ENCODE results near the gene AURKB. TPM values are rescaled to one million over a fixed set of nuclear protein-coding genes. Genes with fewer than 3 reads are reported as not detected.

Gene AURKB
- total RNA-seq, 4 donors from 2014 or later, result 2.3 TPM; not detected in 3

GRCh38 chr17:8223356-8224126, 13.2 kb upstream of the AURKB start:
- intact Hi-C loops (cut with DNase I; ENCODE audit: low total_unique reads), result loop anchor here (2.0 to 5.0 kb wide), 3 partner anchors 61 to 214 kb away; partner anchors contain the start of genes NDEL1, RANGRF and VAMP2

DNA sequence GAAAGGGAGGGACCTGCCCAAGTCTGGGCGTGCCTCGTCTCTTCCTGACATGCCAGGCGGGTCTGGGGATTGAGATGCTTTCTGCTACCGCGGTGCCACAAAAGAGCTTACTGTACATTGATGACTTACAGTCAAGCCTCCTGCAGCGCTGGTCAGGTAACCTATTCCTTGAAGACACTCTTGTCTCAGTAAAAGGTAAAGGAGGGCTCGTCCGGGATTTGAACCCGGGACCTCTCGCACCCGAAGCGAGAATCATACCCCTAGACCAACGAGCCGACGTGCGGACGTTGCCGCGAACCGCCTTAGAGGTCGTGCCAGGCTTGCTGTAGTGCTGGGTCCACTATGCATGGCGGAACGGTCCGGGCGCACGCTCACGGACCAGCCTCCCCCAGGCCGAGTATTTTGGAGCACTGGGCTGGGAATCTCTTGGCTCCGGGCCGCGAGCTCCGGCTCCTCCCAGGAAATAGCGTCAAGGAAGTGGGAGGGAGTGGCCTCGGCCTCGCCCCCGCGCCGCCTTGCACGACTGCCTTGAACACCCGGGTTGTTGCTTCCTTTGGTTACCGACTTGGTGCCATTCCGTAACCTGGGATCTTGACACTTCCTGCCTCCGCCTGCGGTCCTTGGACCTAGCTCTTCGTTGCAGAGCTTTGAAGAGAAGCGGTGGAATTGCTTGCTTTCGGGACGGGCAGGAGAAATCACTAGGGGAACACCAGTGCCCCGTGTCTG, 12.4 kb upstream of the AURKB start:
- no peaks in the 10 kb centered on the region for H3K27me3 ChIP-seq
- peak overlapping the region; percentile 89 to 99 (median 94) for H3K27ac ChIP-seq
- TF ChIP-seq, protein P1, sequence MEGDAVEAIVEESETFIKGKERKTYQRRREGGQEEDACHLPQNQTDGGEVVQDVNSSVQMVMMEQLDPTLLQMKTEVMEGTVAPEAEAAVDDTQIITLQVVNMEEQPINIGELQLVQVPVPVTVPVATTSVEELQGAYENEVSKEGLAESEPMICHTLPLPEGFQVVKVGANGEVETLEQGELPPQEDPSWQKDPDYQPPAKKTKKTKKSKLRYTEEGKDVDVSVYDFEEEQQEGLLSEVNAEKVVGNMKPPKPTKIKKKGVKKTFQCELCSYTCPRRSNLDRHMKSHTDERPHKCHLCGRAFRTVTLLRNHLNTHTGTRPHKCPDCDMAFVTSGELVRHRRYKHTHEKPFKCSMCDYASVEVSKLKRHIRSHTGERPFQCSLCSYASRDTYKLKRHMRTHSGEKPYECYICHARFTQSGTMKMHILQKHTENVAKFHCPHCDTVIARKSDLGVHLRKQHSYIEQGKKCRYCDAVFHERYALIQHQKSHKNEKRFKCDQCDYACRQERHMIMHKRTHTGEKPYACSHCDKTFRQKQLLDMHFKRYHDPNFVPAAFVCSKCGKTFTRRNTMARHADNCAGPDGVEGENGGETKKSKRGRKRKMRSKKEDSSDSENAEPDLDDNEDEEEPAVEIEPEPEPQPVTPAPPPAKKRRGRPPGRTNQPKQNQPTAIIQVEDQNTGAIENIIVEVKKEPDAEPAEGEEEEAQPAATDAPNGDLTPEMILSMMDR (IDR thresholded peaks at IDR 0.05 in 4 of 5, conservative IDR thresholded peaks at IDR 0.05 in 1 of 5), result no peak
- TF ChIP-seq POLR2A (IDR thresholded peaks at IDR 0.05), result peak; percentile 63 to 65
- intact Hi-C loops (cut with DNase I; ENCODE audit: low total_unique reads), result loop anchor here (1.0 to 5.0 kb wide), 6 partner anchors 26 to 215 kb away; partner anchors contain the start of genes CTC1, NDEL1, RANGRF and VAMP2
- ATAC-seq (peak; percentile 51 to 55), DNase-seq (peak; percentile 88 to 95)
- H3K4me3 ChIP-seq, result peak overlapping the region; percentile 64 to 91 (median 67)
- H3K36me3 ChIP-seq, result peaks cover 0 to 3% of the 10 kb centered on the region in 2 donors
- no peaks in the 10 kb centered on the region for H3K9me3 ChIP-seq
- H3K4me1 ChIP-seq, result peaks cover 11 to 13% of the 10 kb centered on the region in 2 donors
- in situ Hi-C loops (cut with MboI; ENCODE audit: low sequenced_read_pairs in 4 of 4), result loop anchor here in 2 of 4 donors (5.0 to 10.0 kb wide), 2 partner anchors 35 to 72 kb away; partner anchors contain the start of gene SLC25A35 (in 1 of the 2)

More at GRCh38 chr17:8223356-8224126, 13.2 kb upstream of the AURKB start:
- TF ChIP-seq POLR2A (IDR thresholded peaks at IDR 0.05), result no peak
- TF ChIP-seq, protein P1 (IDR thresholded peaks at IDR 0.05 in 4 of 5, conservative IDR thresholded peaks at IDR 0.05 in 1 of 5), result no peak
- in situ Hi-C loops (cut with MboI; ENCODE audit: low sequenced_read_pairs in 4 of 4), result loop anchor here in 2 of 4 donors (5.0 to 10.0 kb wide), 2 partner anchors 36 to 71 kb away; partner anchors contain the start of gene SLC25A35 (in 1 of the 2)
- Histone ChIP-seq H3K36me3 (peaks cover 0 to 10% of the 10 kb centered on the region in 2 donors), H3K27ac (peak overlapping the region; percentile 89 to 99 (median 94)), H3K27me3 (no peaks in the 10 kb centered on the region), H3K4me3 (peak overlapping the region; percentile 64 to 91 (median 67)), H3K4me1 (peaks cover 11 to 13% of the 10 kb centered on the region in 2 donors), H3K9me3 (no peaks in the 10 kb centered on the region)
- peak; percentile 54 to 77 for DNase-seq
- peak; percentile 26 to 30 for ATAC-seq

DNA sequence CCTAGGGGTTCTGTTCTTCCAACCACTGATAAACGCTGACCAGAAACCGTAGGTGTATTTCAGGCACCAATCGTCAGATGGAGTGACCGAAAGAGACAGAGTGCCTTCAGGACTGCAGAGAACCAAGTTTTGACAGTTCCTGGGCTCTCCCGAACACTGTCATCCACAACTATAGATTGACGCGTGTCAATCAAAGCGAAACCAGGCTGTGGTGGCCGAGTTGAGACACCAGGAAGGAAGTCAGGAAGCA, 11.9 kb upstream of the AURKB start:
- in situ Hi-C loops (cut with MboI; ENCODE audit: low sequenced_read_pairs in 4 of 4) (loop anchor here in 2 of 4 donors (5.0 to 10.0 kb wide), 2 partner anchors 35 to 72 kb away; partner anchors contain the start of gene SLC25A35 (in 1 of the 2)), intact Hi-C loops (cut with DNase I; ENCODE audit: low total_unique reads) (loop anchor here (1.0 to 5.0 kb wide), 6 partner anchors 26 to 215 kb away; partner anchors contain the start of genes CTC1, NDEL1, RANGRF and VAMP2)
- Histone ChIP-seq H3K9me3 (no peaks in the 10 kb centered on the region), H3K27ac (peak overlapping the region; percentile 89 to 99 (median 94)), H3K36me3 (no peaks in the 10 kb centered on the region), H3K4me3 (peak overlapping the region; percentile 64 to 91 (median 67)), H3K4me1 (peaks cover 11 to 13% of the 10 kb centered on the region in 2 donors), H3K27me3 (no peaks in the 10 kb centered on the region)
- TF ChIP-seq, protein P1 (IDR thresholded peaks at IDR 0.05 in 4 of 5, conservative IDR thresholded peaks at IDR 0.05 in 1 of 5), result no peak
- no peak for TF ChIP-seq POLR2A (IDR thresholded peaks at IDR 0.05)
- ATAC-seq (peak; percentile 33 to 35), DNase-seq (peak in 1 of 2 donors; percentile 58)

DNA sequence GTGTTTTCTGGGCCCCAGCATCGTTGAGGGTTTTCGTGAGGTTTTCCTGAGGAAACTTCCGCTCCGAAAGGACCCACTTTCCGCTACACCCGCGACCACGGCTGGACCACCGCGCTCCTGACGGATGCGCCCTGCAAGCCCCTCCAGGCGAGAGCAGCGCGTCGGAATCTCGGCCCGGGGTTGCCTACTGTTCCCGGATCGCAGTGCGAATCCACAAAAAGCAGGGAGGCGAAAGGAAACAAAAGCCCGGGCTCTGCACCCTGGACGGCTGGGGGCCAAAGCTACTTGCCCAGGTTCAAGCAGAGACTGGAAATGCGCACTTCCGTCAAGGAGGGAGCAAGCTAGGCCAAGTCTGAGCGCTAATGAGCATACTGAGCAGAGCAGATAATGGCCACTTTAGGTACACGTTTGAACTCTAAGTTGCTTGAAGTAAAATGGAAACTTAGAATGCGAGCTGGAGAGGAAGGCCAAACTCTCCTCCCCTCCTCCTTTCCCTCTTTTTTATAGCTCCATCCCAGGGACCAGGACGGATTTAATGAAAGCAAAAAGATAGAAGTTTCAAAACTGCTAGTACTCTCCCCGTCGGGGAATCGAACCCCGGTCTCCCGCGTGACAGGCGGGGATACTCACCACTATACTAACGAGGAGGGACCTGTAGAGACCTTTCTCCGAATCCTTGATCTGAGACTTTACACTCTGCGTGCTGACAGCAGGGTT, 11.4 kb upstream of the AURKB start:
- Histone ChIP-seq H3K4me3 (peak overlapping the region; percentile 64 to 91 (median 67)), H3K27me3 (no peaks in the 10 kb centered on the region), H3K9me3 (no peaks in the 10 kb centered on the region), H3K4me1 (peaks cover 11 to 13% of the 10 kb centered on the region in 2 donors), H3K36me3 (no peaks in the 10 kb centered on the region), H3K27ac (peak overlapping the region; percentile 89 to 99 (median 94))
- in situ Hi-C loops (cut with MboI; ENCODE audit: low sequenced_read_pairs in 4 of 4), result loop anchor here in 2 of 4 donors (5.0 to 10.0 kb wide), 2 partner anchors 35 to 73 kb away; partner anchors contain the start of gene SLC25A35 (in 1 of the 2)
- ATAC-seq, result peak; percentile 66 to 70
- DNase-seq, result peak; percentile 77 to 81
- intact Hi-C loops (cut with DNase I; ENCODE audit: low total_unique reads), result loop anchor here (1.0 to 5.0 kb wide), 7 partner anchors 26 to 215 kb away; partner anchors contain the start of genes CTC1, KRABD2, NDEL1 and RANGRF
- TF ChIP-seq, protein P1 (IDR thresholded peaks at IDR 0.05 in 4 of 5, conservative IDR thresholded peaks at IDR 0.05 in 1 of 5), result peak in 1 of 5 experiments; percentile 13
- TF ChIP-seq POLR2A (IDR thresholded peaks at IDR 0.05), result no peak

Data from gastrocnemius medialis (tissue), 4 donors.